DMS53 (cell line): Measurements from ENCODE around the gene KATNAL1.
"Not testable (repeated sequence)": the region's sequence is repeated elsewhere in the genome, so short reads cannot be mapped to it uniquely, and the experiment has no call there.

Source experiments
- DNase-seq: peaks from one replicate; lab custom pipeline; 2025; lab: John Stamatoyannopoulos, UW

KATNAL1 gene

GRCh38 chr13:30292325-30292724 is 15.0 kb downstream of the KATNAL1 start:
- no peak for DNase-seq

DNA sequence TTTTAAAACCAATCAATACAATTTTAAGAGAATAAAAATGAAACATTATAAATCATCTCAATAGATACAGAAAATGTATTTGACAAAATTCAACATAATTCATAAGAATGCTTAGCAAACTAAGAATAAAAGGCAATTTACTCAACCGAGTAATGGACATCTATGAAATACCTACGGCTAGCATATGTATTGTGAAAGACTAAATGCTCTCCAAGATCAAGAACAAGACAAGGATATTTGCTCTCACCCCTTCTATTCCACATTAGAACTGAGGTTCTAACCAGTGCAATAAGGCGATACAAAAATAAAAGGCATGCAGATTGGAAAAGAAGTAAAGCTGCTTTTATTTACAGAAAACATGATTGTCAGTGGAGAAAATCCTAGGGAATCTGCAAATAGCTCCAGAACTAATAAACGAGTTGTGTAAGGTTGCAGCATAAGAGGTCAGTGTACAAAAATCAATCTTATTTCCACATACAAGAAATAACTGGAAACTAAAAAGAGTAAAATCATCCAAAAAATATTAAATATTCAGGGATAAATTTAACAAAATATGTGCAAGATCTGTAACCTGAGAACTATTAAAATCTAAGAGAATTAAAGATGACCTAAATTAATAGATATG is 16.4 kb downstream of the KATNAL1 start:
- DNase-seq, result no peak

- DNase-seq, result no peak
These were observed 17.8 kb downstream of the KATNAL1 start for GRCh38 chr13:30289533-30289932.

DNA sequence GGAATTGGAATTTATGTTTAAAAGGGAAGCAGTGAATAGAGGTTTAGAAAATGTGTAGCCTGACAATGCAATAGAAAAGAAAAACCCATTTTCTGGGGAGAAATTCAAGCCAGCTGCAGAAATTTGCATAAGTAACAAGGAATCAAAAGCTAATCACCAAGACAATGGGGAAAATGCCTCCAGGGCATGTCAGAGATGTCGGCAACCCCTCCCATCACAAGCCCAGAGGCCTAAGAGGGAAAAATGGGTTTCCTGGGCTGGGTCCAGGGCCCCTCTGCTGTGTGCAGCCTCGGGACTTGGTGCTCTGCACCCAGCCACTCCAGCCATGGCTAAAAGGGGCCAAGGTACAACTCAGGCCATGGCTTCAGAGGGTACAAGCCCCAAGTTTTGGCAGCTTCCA is 21.3 kb downstream of the KATNAL1 start:
- DNase-seq, result not testable (repeated sequence)

GRCh38 chr13:30276178-30276577 is 31.2 kb downstream of the KATNAL1 start:
- DNase-seq, result no peak

DNA sequence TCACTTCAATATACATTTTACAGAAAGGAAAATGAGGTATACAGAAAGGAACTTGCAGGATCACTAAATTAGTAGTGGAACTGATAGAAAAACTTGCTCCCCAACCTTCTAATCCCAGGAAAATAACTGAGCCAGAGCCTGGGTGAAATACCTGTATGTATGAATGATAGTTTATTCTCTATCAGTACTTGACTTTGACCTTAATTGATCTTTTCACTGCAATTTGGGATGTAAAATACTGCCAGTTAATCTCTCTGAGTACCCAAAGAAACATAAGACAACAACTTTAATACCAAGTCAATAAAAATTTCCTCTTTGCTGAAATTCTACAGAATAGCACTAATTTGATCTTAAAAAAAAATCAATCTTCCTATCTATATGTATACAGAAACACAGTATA is 33.3 kb downstream of the KATNAL1 start:
- DNase-seq, result no peak

- not testable (repeated sequence) for DNase-seq
These were observed 37.3 kb downstream of the KATNAL1 start for GRCh38 chr13:30270035-30270434.

- DNase-seq, result peak; percentile 5
These were observed 38.7 kb downstream of the KATNAL1 start for GRCh38 chr13:30268673-30269072.

DNA sequence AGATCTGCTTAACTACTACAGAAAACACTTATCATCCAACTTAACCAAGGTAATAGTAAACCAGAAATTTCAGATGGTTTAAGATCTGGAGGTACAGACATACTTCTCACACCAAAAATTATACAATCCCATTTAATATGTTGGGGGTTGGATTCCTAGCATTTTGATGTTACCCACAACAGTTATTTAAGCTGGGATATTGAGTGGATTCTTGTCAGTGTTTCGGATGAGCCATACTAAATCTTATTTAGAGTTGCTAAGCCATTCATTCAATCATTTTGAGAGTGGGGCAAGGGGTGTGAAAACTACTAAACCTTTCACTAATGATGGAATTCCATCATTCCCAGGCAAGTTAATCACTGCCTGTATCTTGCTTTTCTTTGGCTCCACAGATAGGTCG is 40.6 kb downstream of the KATNAL1 start:
- DNase-seq, result no peak

DNA sequence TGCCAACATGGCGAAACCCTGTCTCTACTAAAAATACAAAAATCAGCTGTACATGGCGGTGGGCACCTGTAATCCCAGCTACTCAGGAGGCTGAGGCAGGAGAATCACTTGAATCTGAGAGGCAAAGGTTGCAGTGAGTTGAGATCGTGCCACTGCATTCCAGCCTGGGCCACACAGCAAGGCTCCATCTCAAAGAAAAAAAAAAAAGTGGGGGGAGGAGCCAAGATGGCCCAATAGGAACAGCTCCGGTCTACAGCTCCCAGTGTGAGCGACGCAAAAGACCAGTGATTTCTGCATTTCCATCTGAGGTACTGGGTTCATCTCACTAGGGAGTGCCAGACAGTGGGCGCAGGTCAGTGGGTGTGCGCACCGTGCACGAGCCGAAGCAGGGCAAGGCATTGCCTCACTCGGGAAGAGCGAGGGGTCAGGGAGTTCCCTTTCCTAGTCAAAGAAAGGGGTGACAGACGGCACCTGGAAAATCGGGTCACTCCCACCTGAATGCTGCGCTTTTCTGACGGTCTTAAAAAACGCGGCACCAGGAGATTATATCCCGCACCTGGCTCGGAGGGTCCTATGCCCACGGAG is 48.1 kb downstream of the KATNAL1 start:
- DNase-seq, result peak; percentile 80

GRCh38 chr13:30257468-30258099 is 49.8 kb downstream of the KATNAL1 start:
- peak; percentile 4 for DNase-seq

DNA sequence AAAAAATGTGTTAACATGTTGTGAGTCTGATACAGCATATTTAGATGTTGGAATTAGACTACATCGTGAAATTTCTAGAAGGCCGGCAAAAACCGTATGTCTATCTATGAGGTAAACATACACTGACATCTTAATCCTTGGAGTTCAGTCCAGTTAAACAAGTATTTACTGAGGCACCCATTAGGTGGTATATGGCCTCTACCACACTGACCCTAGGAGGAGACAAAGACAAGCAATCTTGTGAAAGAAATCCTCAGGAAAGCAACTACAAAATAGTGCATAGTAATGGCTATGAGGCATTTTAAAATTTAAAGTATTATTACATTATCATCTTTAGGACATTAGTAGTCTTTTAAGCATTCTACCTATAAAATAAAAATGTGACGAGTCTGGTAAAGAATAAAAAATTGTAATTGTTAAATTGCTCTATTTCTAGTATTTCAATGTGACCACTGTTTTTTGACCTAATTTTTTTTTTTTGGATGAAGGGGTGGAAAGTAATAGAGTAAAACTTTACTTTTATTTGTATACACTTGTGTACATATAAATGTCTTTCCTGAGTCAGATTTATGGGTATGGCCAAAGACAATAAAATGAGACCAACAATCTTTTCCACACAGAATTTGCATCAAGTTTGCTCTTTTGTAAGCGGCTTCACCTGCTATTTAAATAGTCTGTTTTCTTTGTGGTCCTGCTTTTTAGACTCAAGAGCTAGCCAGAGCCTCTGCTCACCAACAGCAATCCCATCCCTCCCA is 50.5 kb downstream of the KATNAL1 start:
- DNase-seq, result no peak

- DNase-seq, result no peak
These were observed 51.7 kb downstream of the KATNAL1 start for GRCh38 chr13:30255696-30256095.

- DNase-seq, result no peak
These were observed 53.5 kb downstream of the KATNAL1 start for GRCh38 chr13:30253830-30254229.

DNA sequence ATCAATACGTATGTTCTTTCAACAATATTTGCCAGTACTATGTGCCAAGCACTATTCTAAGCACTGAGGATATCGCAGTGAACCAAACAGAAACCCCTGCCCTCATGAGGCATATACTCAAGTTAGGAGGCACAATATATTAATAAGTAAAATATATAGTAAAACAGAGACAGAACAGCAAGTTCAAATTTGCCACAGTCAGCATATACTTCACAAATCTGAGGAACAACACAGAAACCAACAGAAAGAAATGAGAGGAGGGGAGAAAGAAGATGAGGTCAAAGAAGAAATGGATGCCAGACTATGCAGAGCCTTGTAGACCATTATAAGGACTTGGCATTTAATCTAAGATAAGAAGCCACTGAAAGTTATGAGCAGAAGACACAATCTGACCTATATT is 59.9 kb downstream of the KATNAL1 start:
- no peak for DNase-seq

- no peak for DNase-seq
These were observed 65.8 kb downstream of the KATNAL1 start for GRCh38 chr13:30241532-30241931.

- no peak for DNase-seq
These were observed 66.7 kb downstream of the KATNAL1 start for GRCh38 chr13:30240608-30241007.

- no peak for DNase-seq
These were observed 72.1 kb downstream of the KATNAL1 start for GRCh38 chr13:30235216-30235615.

GRCh38 chr13:30234619-30235162 is 72.7 kb downstream of the KATNAL1 start:
- no peak for DNase-seq

- no peak for DNase-seq
These were observed 82.6 kb downstream of the KATNAL1 start for GRCh38 chr13:30224732-30225131.

DNA sequence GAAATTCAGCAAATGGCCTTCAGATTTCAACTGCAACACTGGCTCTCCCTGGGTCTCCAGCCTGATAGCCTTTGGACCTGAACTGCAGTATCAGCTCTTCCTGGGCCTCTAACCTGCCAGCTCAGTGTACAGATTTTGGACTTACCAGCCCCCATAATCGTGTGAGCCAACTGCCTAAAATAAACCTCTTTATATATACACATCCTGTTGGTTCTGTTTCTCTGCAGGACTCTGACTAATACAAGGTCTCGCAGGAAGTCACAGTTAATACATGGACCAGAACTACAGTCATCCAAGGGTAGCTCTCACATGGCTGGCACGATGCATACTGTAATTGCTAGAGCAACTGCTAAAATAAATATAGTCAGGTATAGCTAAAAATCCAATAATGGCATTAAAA is 85.1 kb downstream of the KATNAL1 start:
- DNase-seq, result no peak

- DNase-seq, result peak; percentile 6
These were observed 91.2 kb downstream of the KATNAL1 start for GRCh38 chr13:30216111-30216510.

- no peak for DNase-seq
These were observed 95.1 kb downstream of the KATNAL1 start for GRCh38 chr13:30212256-30212655.
